Endothelial cell of umbilical vein (primary cell): ENCODE results near the gene CHI3L1.

Source experiments
- EZH2 ChIP-seq: IDR thresholded peaks from 2 replicates; pipeline ENCODE4 v1.6.1; 2012; ENCODE audit warnings: borderline replicate concordance, low read depth, mild to moderate bottlenecking, moderate library complexity, low read length, inconsistent platforms; ENCODE audit not compliant: severe bottlenecking
- FOS ChIP-seq: IDR thresholded peaks from 2 replicates; pipeline ENCODE4 v1.6.1; 2011; ENCODE audit warnings: mild to moderate bottlenecking, low read length, moderate library complexity, borderline replicate concordance; ENCODE audit not compliant: insufficient read depth
- MYC ChIP-seq: IDR thresholded peaks from one replicate; pipeline ENCODE4 v1.6.1; 2011; ENCODE audit warnings: mild to moderate bottlenecking, low read depth, low read length
- POLR2A ChIP-seq: IDR thresholded peaks from 2 replicates; pipeline ENCODE4 v1.6.1; 2012; ENCODE audit warnings: low read depth, mild to moderate bottlenecking, control low read depth, low read length
- POLR2AphosphoS5 ChIP-seq: IDR thresholded peaks from 2 replicates; pipeline ENCODE4 v1.6.1; 2012; ENCODE audit warnings: low read depth, mild to moderate bottlenecking, control low read depth, low read length, moderate library complexity; ENCODE audit not compliant: insufficient read depth
- TF ChIP-seq, protein P1 (sequence below), 2 donors: IDR thresholded peaks; 1 replicate in 1 of 2; 2 replicates in 1 of 2; pipeline ENCODE4 v1.5.1; 2011; ENCODE audit warnings: low read length in 2 of 2, mild to moderate bottlenecking in 2 of 2, moderate library complexity in 2 of 2, control low read depth in 1 of 2, inconsistent platforms in 1 of 2, low read depth in 1 of 2; ENCODE audit not compliant: insufficient read depth in 1 of 2; ENCODE audit errors: extremely low read depth in 1 of 2
- TF ChIP-seq, protein P2 (sequence below): IDR thresholded peaks from 2 replicates; pipeline ENCODE4 v1.6.1; 2011; ENCODE audit not compliant: insufficient read depth, insufficient read length

- TF ChIP-seq, protein P1, sequence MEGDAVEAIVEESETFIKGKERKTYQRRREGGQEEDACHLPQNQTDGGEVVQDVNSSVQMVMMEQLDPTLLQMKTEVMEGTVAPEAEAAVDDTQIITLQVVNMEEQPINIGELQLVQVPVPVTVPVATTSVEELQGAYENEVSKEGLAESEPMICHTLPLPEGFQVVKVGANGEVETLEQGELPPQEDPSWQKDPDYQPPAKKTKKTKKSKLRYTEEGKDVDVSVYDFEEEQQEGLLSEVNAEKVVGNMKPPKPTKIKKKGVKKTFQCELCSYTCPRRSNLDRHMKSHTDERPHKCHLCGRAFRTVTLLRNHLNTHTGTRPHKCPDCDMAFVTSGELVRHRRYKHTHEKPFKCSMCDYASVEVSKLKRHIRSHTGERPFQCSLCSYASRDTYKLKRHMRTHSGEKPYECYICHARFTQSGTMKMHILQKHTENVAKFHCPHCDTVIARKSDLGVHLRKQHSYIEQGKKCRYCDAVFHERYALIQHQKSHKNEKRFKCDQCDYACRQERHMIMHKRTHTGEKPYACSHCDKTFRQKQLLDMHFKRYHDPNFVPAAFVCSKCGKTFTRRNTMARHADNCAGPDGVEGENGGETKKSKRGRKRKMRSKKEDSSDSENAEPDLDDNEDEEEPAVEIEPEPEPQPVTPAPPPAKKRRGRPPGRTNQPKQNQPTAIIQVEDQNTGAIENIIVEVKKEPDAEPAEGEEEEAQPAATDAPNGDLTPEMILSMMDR (IDR thresholded peaks at IDR 0.05; ENCODE audit: extremely low read depth in 1 of 2, insufficient read depth in 1 of 2, low read depth in 1 of 2, low read length in 2 of 2): no peak
- TF ChIP-seq MYC: no peak
- TF ChIP-seq EZH2: no peak
- no peak for TF ChIP-seq POLR2A
- TF ChIP-seq, protein P2, sequence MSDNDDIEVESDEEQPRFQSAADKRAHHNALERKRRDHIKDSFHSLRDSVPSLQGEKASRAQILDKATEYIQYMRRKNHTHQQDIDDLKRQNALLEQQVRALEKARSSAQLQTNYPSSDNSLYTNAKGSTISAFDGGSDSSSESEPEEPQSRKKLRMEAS: no peak
- no peak for TF ChIP-seq FOS
- TF ChIP-seq POLR2AphosphoS5: no peak
Observed at GRCh38 chr1:203184467-203184866, 2.0 kb downstream of the CHI3L1 start.
